NCI-H2081 (cell line): ENCODE measurements around the gene ZNF217.
A peak's percentile ranks its signal among the peaks of the same experiment; 100 is the strongest.
"Not testable (repeated sequence)": the region's sequence is repeated elsewhere in the genome, so short reads cannot be mapped to it uniquely, and the experiment has no call there.

Experiments
- DNase-seq, 2 experiments: peaks; one replicate each; lab custom pipeline; 2025; lab: John Stamatoyannopoulos, UW

ZNF217 gene

GRCh38 chr20:53565254-53565653, 28.4 kb downstream of the ZNF217 start:
- no peak for DNase-seq

- DNase-seq: not testable (repeated sequence)
Measured at GRCh38 chr20:53562104-53562764, 31.4 kb downstream of the ZNF217 start.

GRCh38 chr20:53561505-53561904, 32.1 kb downstream of the ZNF217 start:
- DNase-seq: no peak

- DNase-seq: no peak
Measured at GRCh38 chr20:53559816-53560215, 33.8 kb downstream of the ZNF217 start.

DNA sequence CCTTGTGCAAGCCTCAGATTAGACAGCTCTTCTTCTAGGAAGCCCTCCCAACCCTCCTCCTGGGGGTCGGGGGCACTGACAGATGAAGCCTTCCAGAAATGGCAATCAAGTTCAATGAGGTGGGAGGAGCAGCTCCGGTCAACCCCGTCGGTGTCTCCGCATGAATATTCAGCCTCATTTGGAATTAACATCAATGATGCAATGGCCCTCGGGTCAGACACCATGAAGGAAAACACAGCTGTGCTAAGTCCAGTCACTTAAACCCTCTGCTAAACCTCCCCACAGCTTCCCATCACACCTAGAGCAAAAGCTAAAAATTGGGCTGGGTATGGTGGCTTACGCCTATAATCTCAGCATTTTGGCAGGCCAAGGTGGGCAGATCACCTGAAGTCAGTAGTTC, 36.5 kb downstream of the ZNF217 start:
- no peak for DNase-seq

DNA sequence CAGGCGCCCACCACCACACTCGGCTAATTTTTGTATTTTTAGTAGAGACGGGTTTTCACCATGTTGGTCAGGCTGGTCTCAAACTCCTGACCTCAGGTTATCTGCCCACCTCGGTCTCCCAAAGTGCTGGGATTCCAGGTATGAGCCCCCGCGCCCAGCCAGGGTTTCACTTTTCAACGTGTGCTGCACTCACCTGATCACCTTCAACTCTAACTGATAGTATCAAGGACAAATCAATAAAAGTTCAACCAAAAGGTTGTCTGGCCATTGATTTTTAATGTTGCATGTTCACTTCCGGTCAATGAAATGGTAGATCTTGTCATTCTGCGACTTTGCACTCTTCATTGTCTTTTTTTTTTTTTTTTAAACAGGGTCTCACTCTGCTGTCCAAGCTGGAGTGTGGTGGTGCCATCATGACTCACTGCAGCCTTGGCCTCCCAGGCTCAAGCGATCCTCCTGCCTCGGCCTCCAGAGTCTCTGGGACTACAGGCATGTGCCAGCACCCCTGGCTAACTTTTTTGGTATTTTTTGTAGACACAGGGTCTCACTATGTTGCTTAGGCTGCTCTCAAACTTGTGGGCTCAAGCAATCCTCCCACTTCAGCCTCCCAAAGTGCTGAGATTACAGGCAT, 37.3 kb downstream of the ZNF217 start:
- no peak for DNase-seq

GRCh38 chr20:53555816-53556215, 37.8 kb downstream of the ZNF217 start:
- DNase-seq: no peak

- DNase-seq: no peak
Measured at GRCh38 chr20:53555081-53555480, 38.6 kb downstream of the ZNF217 start.

GRCh38 chr20:53552572-53552893, 41.1 kb downstream of the ZNF217 start:
- not testable (repeated sequence) for DNase-seq

GRCh38 chr20:53551719-53552571, 41.7 kb downstream of the ZNF217 start:
- DNase-seq: not testable (repeated sequence)

GRCh38 chr20:53550280-53551187, 43.1 kb downstream of the ZNF217 start:
- DNase-seq: no peak

GRCh38 chr20:53547664-53548239, 45.9 kb downstream of the ZNF217 start:
- peak; percentile 18 to 38 for DNase-seq

GRCh38 chr20:53539516-53539915, 54.1 kb downstream of the ZNF217 start:
- no peak for DNase-seq

DNA sequence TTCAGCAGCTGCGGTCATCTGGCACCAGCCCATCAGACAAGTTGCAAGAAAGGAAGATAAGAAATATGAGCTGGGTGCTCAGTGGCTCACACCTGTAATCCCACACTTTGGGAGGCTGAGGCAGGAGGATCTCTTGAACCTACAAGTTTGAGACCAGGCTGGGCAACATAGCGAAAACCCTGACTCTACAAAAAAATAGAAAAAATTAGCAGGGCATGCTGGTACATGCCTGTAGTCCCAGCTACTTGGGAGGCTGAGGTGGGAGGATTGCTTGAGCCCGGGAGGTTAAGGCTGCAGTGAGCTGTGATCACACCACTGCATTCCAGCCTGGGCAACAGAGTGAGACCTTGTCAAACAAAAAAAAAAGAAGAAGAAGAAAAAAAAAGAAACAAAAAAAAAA, 57.3 kb downstream of the ZNF217 start:
- DNase-seq: not testable (repeated sequence)

DNA sequence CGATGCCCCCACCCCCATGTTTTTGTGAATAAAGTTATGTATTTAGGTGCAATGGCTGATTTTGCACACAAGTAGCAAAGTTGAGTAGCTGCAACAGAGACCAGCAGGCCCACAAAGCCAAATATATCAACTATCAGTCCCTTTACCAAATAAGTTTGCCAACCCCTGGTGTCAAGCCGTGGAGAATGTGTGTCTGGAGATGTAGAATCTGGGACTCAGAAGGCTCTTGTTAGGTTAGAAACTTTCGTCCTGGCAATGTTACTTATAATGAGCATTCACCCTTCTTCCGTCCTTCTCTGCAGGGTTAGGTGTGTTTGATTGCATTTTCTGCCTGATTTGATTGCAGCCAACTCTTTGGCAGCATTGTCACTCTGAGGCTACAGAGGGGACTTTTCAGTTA, 57.8 kb downstream of the ZNF217 start:
- DNase-seq: no peak

- DNase-seq: no peak
Measured at GRCh38 chr20:53534037-53534436, 59.6 kb downstream of the ZNF217 start.

DNA sequence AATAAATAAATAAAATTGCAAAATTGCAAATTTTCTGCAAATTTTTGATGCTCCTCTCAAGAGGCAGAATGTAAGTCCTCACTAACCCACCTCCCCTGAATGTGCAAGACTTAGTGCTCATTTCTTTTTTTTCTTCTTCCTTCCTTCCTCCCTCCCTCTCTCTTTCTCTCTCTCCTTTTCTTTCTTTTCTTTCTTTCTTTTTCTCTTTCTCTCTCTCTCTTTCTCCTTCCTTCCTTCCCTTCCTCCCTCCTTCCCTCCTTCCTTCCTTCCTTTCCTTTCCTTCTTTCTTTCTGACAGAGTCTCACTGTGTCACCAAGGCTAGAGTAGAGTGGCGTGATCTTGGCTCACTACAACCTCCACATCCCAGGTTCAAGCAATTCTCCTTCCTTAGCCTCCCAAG, 60.1 kb downstream of the ZNF217 start:
- no peak for DNase-seq

DNA sequence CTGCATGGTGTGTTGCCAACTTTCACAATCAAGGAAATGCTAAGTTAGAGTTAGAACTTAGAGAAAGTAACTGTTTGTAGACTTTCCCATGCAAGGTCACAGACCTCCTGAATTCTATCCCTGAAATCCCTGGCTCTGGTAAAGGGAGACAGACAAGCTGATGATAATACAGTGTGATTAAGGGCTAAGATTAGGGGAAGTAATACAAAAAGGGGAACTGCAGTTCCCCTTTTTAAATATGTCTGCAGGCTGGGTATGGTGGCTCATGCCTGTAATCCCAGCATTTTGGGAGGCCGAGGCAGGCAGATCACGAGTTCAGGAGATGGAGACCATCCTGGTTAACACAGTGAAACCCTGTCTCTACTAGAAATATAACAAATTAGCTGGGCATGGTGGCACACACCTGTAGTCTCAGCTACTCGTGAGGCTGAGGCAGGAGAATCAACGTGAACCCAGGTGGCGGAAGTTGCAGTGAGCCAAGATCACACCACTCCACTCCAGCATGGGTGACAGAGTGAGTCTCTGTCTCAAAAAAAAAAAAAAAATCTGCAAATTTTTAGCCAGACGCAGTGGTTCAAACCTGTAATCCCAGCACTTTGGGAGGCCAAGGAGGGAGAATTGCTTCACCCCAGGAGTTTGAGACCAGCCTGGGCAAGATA, 60.9 kb downstream of the ZNF217 start:
- DNase-seq: not testable (repeated sequence)

- no peak for DNase-seq
Measured at GRCh38 chr20:53530440-53530839, 63.2 kb downstream of the ZNF217 start.

DNA sequence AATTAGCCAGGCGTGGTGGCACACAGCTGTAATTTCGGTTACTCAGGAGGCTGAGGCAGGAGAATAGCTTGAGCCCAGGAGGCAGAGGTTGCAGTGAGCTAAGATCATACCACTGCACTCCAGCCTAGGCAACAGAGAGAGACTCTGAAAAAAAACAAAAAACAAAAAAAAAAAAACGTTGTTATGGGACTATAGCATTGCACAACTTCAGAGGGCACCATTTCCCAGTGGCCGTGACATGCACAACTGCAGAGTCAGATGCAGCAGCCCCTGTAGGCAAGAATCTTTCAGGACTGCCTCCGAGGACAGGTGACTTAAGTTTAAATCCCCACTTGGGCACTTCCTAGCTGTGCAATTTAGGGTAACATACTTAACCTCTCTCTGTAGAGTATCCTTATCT, 64.0 kb downstream of the ZNF217 start:
- no peak for DNase-seq

DNA sequence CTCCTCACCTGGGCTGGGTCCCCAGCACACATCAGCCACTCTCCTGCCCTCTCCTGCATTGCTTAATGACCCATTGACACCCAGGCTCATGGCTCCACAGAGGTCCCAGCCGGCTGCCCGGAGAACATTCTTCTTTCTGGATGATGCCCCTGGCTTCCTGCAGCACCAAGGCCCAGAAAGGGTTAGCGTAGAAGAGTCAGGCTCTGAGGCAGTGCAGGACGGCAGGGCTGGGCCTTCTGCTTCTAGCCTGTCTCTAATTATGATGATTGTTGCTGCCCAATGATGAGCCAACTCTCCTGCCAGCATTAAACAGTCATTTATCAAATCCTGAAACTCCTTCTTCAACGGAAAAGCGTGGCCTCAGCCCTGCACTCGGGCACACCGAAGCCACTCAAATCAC, 66.4 kb downstream of the ZNF217 start:
- DNase-seq: no peak
